ENCODE measurements around the gene ADI1.
A peak's percentile ranks its signal among the peaks of the same experiment; 100 is the strongest.
"Not testable (repeated sequence)": the region's sequence is repeated elsewhere in the genome, so short reads cannot be mapped to it uniquely, and the experiment has no call there.

The ADI1 gene

GRCh38 chr2:3529316-3530025 lies 10.1 kb upstream of the ADI1 start:
- DNase-seq (ENCODE audit: low read depth), result no peak

GRCh38 chr2:3527886-3528785 lies 8.8 kb upstream of the ADI1 start:
- DNase-seq (ENCODE audit: low read depth), result no peak

- DNase-seq (ENCODE audit: low read depth), result no peak
Observed at GRCh38 chr2:3526871-3527270, 7.5 kb upstream of the ADI1 start.

- no peak for DNase-seq (ENCODE audit: low read depth)
Observed at GRCh38 chr2:3523551-3524041, 4.3 kb upstream of the ADI1 start.

- DNase-seq (ENCODE audit: low read depth), result no peak
Observed at GRCh38 chr2:3522961-3523421, 3.7 kb upstream of the ADI1 start.

- DNase-seq (ENCODE audit: low read depth), result no peak
Observed at GRCh38 chr2:3520591-3520990, 1.3 kb upstream of the ADI1 start.

GRCh38 chr2:3518496-3519254 lies 656 bp downstream of the ADI1 start:
- peak; percentile 95 for DNase-seq (ENCODE audit: low read depth)

- DNase-seq (ENCODE audit: low read depth), result no peak
Observed at GRCh38 chr2:3517948-3518495, 1.3 kb downstream of the ADI1 start.

- DNase-seq (ENCODE audit: low read depth), result no peak
Observed at GRCh38 chr2:3516831-3517230, 2.5 kb downstream of the ADI1 start.

- DNase-seq (ENCODE audit: low read depth), result not testable (repeated sequence)
Observed at GRCh38 chr2:3515438-3515837, 3.9 kb downstream of the ADI1 start.

GRCh38 chr2:3513026-3513810 lies 6.1 kb downstream of the ADI1 start:
- no peak for DNase-seq (ENCODE audit: low read depth)

GRCh38 chr2:3512086-3512485 lies 7.2 kb downstream of the ADI1 start:
- DNase-seq (ENCODE audit: low read depth), result no peak

- no peak for DNase-seq (ENCODE audit: low read depth)
Observed at GRCh38 chr2:3505771-3506170, 13.6 kb downstream of the ADI1 start.

GRCh38 chr2:3504741-3505140 lies 14.6 kb downstream of the ADI1 start:
- DNase-seq (ENCODE audit: low read depth), result no peak

- DNase-seq (ENCODE audit: low read depth), result no peak
Observed at GRCh38 chr2:3503483-3503882, 15.8 kb downstream of the ADI1 start.

- no peak for DNase-seq (ENCODE audit: low read depth)
Observed at GRCh38 chr2:3503046-3503445, 16.3 kb downstream of the ADI1 start.

- DNase-seq (ENCODE audit: low read depth), result no peak
Observed at GRCh38 chr2:3500326-3500899, 18.9 kb downstream of the ADI1 start.

- no peak for DNase-seq (ENCODE audit: low read depth)
Observed at GRCh38 chr2:3498783-3499394, 20.4 kb downstream of the ADI1 start.

GRCh38 chr2:3496708-3497080 lies 22.6 kb downstream of the ADI1 start:
- not testable (repeated sequence) for DNase-seq (ENCODE audit: low read depth)

- DNase-seq (ENCODE audit: low read depth), result no peak
Observed at GRCh38 chr2:3494984-3495666, 24.2 kb downstream of the ADI1 start.
